Measurements from ENCODE around the gene SULF2. TPM values are rescaled to one million over a fixed set of nuclear protein-coding genes. Genes with fewer than 3 reads are reported as not detected.

Gene SULF2
- total RNA-seq, 1 experiment from 2014 or later = 82.2 TPM

DNA sequence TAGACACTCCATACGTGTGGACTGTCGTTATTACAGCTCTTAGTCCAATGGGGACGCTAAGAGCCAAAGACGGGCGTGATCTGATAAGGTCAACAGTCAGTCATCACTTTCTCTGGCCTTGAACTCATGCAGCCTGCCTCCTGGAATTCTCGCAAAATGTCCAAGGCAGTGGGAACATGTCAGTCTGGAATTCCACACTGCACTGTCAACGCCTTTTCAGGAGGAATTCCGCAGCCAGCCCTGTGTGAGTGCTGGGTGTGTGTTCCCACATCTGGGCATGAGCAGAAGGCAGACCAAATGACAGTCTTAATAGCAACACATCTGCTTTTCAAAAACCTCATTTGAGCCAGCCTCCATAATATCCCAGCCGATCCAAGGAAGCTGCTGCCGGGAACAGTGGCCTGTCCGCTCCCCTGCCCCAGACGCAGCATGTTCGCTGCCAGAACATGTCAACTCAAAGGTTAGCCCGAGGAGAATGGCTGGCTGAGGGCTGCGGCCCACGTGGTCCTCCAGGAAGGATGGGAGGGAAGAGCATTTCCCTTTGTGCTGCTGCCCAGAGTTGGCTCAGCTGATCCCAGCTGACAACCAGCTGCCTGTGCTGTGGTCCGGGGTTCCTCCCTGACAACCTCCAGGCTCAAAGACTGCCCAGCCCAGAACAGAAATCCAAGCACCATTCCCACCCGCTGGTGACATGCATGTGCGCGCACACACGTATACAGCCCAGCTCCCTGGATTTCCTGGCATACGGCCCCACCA is 103.1 kb downstream of the SULF2 start:
- peaks cover 50% of the 10 kb centered on the region for H3K36me3 Mint-ChIP-seq (ENCODE audit: insufficient read depth, unreplicated experiment)
- no peaks in the 10 kb centered on the region for H3K27me3 Mint-ChIP-seq (ENCODE audit: insufficient read depth, unreplicated experiment)
- ChIA-PET CTCF (interaction anchor here (0.5 to 5.6 kb wide), 8 partner anchors 9 to 940 kb away, joined by 3 to 81 read pairs (median 3); no protein-coding TSS in a partner anchor), POLR2A (interaction anchor here (1.2 kb wide), 1 partner anchor 864 kb away, joined by 3 read pairs; no protein-coding TSS in a partner anchor)
- TF ChIP-seq CTCF (IDR thresholded peaks at IDR 0.05; ENCODE audit: unreplicated experiment) = no peak
- DNase-seq (ENCODE audit: unreplicated experiment) = no peak
- no TSS peak for BruUV-seq (replicated peaks)
- H3K4me1 Mint-ChIP-seq (ENCODE audit: insufficient read depth, unreplicated experiment) = no peaks in the 10 kb centered on the region
- H3K9me3 Mint-ChIP-seq (ENCODE audit: unreplicated experiment) = no peaks in the 10 kb centered on the region
- H3K4me3 Mint-ChIP-seq (ENCODE audit: unreplicated experiment) = no peak overlapping the region
- H3K27ac Mint-ChIP-seq (ENCODE audit: low read depth, unreplicated experiment) = no peak overlapping the region
- intact Hi-C loops (cut with micrococcal nuclease) = no loop called here

GRCh38 chr20:47680804-47681529 is 104.3 kb downstream of the SULF2 start:
- no peaks in the 10 kb centered on the region for H3K9me3 Mint-ChIP-seq (ENCODE audit: unreplicated experiment)
- peaks cover 56% of the 10 kb centered on the region for H3K36me3 Mint-ChIP-seq (ENCODE audit: insufficient read depth, unreplicated experiment)
- no peaks in the 10 kb centered on the region for H3K4me1 Mint-ChIP-seq (ENCODE audit: insufficient read depth, unreplicated experiment)
- no peak for DNase-seq (ENCODE audit: unreplicated experiment)
- H3K4me3 Mint-ChIP-seq (ENCODE audit: unreplicated experiment) = no peak overlapping the region
- no peak overlapping the region for H3K27ac Mint-ChIP-seq (ENCODE audit: low read depth, unreplicated experiment)
- TF ChIP-seq CTCF (IDR thresholded peaks at IDR 0.05; ENCODE audit: unreplicated experiment) = no peak
- intact Hi-C loops (cut with micrococcal nuclease) = no loop called here
- CTCF ChIA-PET = interaction anchor here (1.1 to 5.6 kb wide), 5 partner anchors 10 to 940 kb away, joined by 3 to 81 read pairs (median 19); no protein-coding TSS in a partner anchor
- BruUV-seq (replicated peaks) = no TSS peak
- POLR2A ChIA-PET = interaction anchor here (0.6 to 1.7 kb wide), 4 partner anchors 8 to 1283 kb away, joined by 3 to 5 read pairs (median 4); no protein-coding TSS in a partner anchor
- no peaks in the 10 kb centered on the region for H3K27me3 Mint-ChIP-seq (ENCODE audit: insufficient read depth, unreplicated experiment)

- no peak for TF ChIP-seq CTCF (IDR thresholded peaks at IDR 0.05; ENCODE audit: unreplicated experiment)
- no peak for DNase-seq (ENCODE audit: unreplicated experiment)
- Mint-ChIP-seq H3K36me3 (ENCODE audit: insufficient read depth, unreplicated experiment) (peaks cover 43% of the 10 kb centered on the region), H3K27me3 (ENCODE audit: insufficient read depth, unreplicated experiment) (no peaks in the 10 kb centered on the region), H3K4me3 (ENCODE audit: unreplicated experiment) (no peak overlapping the region), H3K9me3 (ENCODE audit: unreplicated experiment) (no peaks in the 10 kb centered on the region), H3K27ac (ENCODE audit: low read depth, unreplicated experiment) (peak overlapping the region; percentile 21), H3K4me1 (ENCODE audit: insufficient read depth, unreplicated experiment) (no peaks in the 10 kb centered on the region)
- CTCF ChIA-PET = interaction anchor here (0.6 to 6.2 kb wide), 8 partner anchors 12 to 1333 kb away, joined by 3 to 97 read pairs (median 16); no protein-coding TSS in a partner anchor
- intact Hi-C loops (cut with micrococcal nuclease) = loop anchor here (5.0 kb wide), 1 partner anchor 103 kb away; no protein-coding TSS in a partner anchor
- BruUV-seq (replicated peaks) = no TSS peak
- POLR2A ChIA-PET = no interaction called here
Observed at GRCh38 chr20:47679462-47679861, 105.8 kb downstream of the SULF2 start.

DNA sequence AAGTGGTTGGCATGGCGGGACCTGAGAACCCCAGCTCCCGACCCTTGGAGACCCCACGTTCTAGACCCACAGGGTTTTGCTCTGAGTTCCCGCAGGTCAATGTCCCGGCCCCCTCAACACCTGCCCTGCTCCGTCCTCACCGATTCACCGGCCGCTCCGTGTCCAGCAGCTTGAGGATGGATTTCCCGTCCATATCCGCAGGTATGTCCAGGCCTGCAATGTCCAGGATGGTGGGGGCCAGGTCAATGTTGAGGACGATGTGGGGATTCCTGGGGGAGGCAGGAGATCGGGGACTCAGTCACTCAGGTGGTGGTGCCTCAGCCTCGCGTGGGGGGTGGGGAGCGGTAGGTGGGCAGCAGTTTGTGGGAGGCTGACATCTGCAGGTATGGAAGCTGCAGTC is 106.7 kb downstream of the SULF2 start:
- BruUV-seq (replicated peaks) = no TSS peak
- DNase-seq (ENCODE audit: unreplicated experiment) = no peak
- no peak for TF ChIP-seq CTCF (IDR thresholded peaks at IDR 0.05; ENCODE audit: unreplicated experiment)
- no peak overlapping the region for H3K4me3 Mint-ChIP-seq (ENCODE audit: unreplicated experiment)
- H3K36me3 Mint-ChIP-seq (ENCODE audit: insufficient read depth, unreplicated experiment) = peaks cover 39% of the 10 kb centered on the region
- H3K27me3 Mint-ChIP-seq (ENCODE audit: insufficient read depth, unreplicated experiment) = no peaks in the 10 kb centered on the region
- intact Hi-C loops (cut with micrococcal nuclease) = loop anchor here (1.0 to 5.0 kb wide), 3 partner anchors 104 to 943 kb away; no protein-coding TSS in a partner anchor
- no peaks in the 10 kb centered on the region for H3K4me1 Mint-ChIP-seq (ENCODE audit: insufficient read depth, unreplicated experiment)
- ChIA-PET POLR2A (interaction anchor here (0.6 to 1.3 kb wide), 3 partner anchors 245 to 942 kb away, joined by 3 to 4 read pairs (median 4); no protein-coding TSS in a partner anchor), CTCF (interaction anchor here (0.5 to 6.2 kb wide), 24 partner anchors 13 to 1529 kb away, joined by 3 to 97 read pairs (median 4); no protein-coding TSS in a partner anchor)
- H3K27ac Mint-ChIP-seq (ENCODE audit: low read depth, unreplicated experiment) = no peak overlapping the region
- no peaks in the 10 kb centered on the region for H3K9me3 Mint-ChIP-seq (ENCODE audit: unreplicated experiment)
